NCI-H146 (cell line): ENCODE measurements around the gene C2orf78.
"Not testable (repeated sequence)": the region's sequence is repeated elsewhere in the genome, so short reads cannot be mapped to it uniquely, and the experiment has no call there.

Experiments
- DNase-seq: peaks from one replicate; lab custom pipeline; 2025; lab: John Stamatoyannopoulos, UW

The C2orf78 gene

GRCh38 chr2:73780237-73780582, 3.8 kb upstream of the C2orf78 start:
- no peak for DNase-seq

GRCh38 chr2:73783402-73783801, 581 bp upstream of the C2orf78 start:
- not testable (repeated sequence) for DNase-seq

- DNase-seq, result no peak
Measured at GRCh38 chr2:73811878-73812277, 27.9 kb downstream of the C2orf78 start.

- no peak for DNase-seq
Measured at GRCh38 chr2:73812635-73813034, 28.7 kb downstream of the C2orf78 start.

GRCh38 chr2:73818296-73818695, 34.3 kb downstream of the C2orf78 start:
- no peak for DNase-seq

- DNase-seq, result no peak
Measured at GRCh38 chr2:73821227-73821626, 37.2 kb downstream of the C2orf78 start.

GRCh38 chr2:73821669-73822068, 37.7 kb downstream of the C2orf78 start:
- DNase-seq, result no peak

GRCh38 chr2:73822276-73822675, 38.3 kb downstream of the C2orf78 start:
- DNase-seq, result no peak

- DNase-seq, result no peak
Measured at GRCh38 chr2:73822991-73823390, 39.0 kb downstream of the C2orf78 start.

- DNase-seq, result no peak
Measured at GRCh38 chr2:73823416-73823815, 39.4 kb downstream of the C2orf78 start.

GRCh38 chr2:73823916-73824523, 40.0 kb downstream of the C2orf78 start:
- DNase-seq, result peak; percentile 73

GRCh38 chr2:73825408-73825807, 41.4 kb downstream of the C2orf78 start:
- no peak for DNase-seq

- peak; percentile 40 for DNase-seq
Measured at GRCh38 chr2:73827018-73827417, 43.0 kb downstream of the C2orf78 start.

GRCh38 chr2:73827660-73828388, 43.8 kb downstream of the C2orf78 start:
- no peak for DNase-seq

GRCh38 chr2:73828389-73828817, 44.4 kb downstream of the C2orf78 start:
- DNase-seq, result no peak

GRCh38 chr2:73828818-73829570, 45.0 kb downstream of the C2orf78 start, which contains the start of gene STAMBP:
TSS of gene STAMBP (plus strand) at chr2:73828961. CDS start at chr2:73830857, 1,896 bp downstream.
- peak; percentile 96 for DNase-seq

GRCh38 chr2:73830871-73831401, 47.0 kb downstream of the C2orf78 start:
- DNase-seq, result no peak

- DNase-seq, result no peak
Measured at GRCh38 chr2:73832930-73833329, 48.9 kb downstream of the C2orf78 start.

GRCh38 chr2:73836141-73836943, 52.4 kb downstream of the C2orf78 start:
- DNase-seq, result peak; percentile 14

- DNase-seq, result no peak
Measured at GRCh38 chr2:73837847-73838585, 54.0 kb downstream of the C2orf78 start.

GRCh38 chr2:73838889-73839534, 55.0 kb downstream of the C2orf78 start:
- DNase-seq, result no peak
